AG09309 (cell line): ENCODE measurements around the gene SCN5A.

Source experiments
- DNase-seq: peaks from one replicate; pipeline ENCODE4 v3.0.0-alpha.2; 2010; ENCODE audit warnings: low read depth
- H3K4me3 ChIP-seq: 2 replicates; pipeline ENCODE4 v1.5.1; 2011; ENCODE audit warnings: mild to moderate bottlenecking, low read depth, low read length, moderate library complexity; ENCODE audit not compliant: control insufficient read depth
- CTCF ChIP-seq: IDR thresholded peaks from 2 replicates; pipeline ENCODE4 v1.5.1; 2011; ENCODE audit warnings: mild to moderate bottlenecking, low read depth, low read length, inconsistent platforms; ENCODE audit not compliant: insufficient read depth, control insufficient read depth; ENCODE audit errors: missing control alignments

The SCN5A gene

GRCh38 chr3:38622336-38622735 lies 27.2 kb downstream of the SCN5A start:
- DNase-seq, result no peak
- TF ChIP-seq CTCF, result no peak
- H3K4me3 ChIP-seq, result no peak overlapping the region

GRCh38 chr3:38620236-38620635 lies 29.3 kb downstream of the SCN5A start:
- TF ChIP-seq CTCF, result no peak
- no peak for DNase-seq
- no peak overlapping the region for H3K4me3 ChIP-seq

GRCh38 chr3:38618343-38618742 lies 31.1 kb downstream of the SCN5A start:
- no peak for TF ChIP-seq CTCF
- DNase-seq, result no peak
- H3K4me3 ChIP-seq, result no peak overlapping the region

GRCh38 chr3:38617586-38617985 lies 31.9 kb downstream of the SCN5A start:
- no peak overlapping the region for H3K4me3 ChIP-seq
- TF ChIP-seq CTCF, result no peak
- DNase-seq, result no peak

- TF ChIP-seq CTCF, result no peak
- H3K4me3 ChIP-seq, result no peak overlapping the region
- DNase-seq, result no peak
Measured at GRCh38 chr3:38617137-38617536, 32.4 kb downstream of the SCN5A start.

- DNase-seq, result no peak
- TF ChIP-seq CTCF, result no peak
- no peak overlapping the region for H3K4me3 ChIP-seq
Measured at GRCh38 chr3:38616658-38617057, 32.8 kb downstream of the SCN5A start.

- no peak overlapping the region for H3K4me3 ChIP-seq
- DNase-seq, result no peak
- TF ChIP-seq CTCF, result no peak
Measured at GRCh38 chr3:38616111-38616510, 33.4 kb downstream of the SCN5A start.
